NB4 (cell line): ENCODE results near the gene ATP13A1.

Source experiments
- DNase-seq: peaks from one replicate; pipeline ENCODE4 v3.0.0; 2010; ENCODE audit warnings: low read depth
- H3K4me3 ChIP-seq: one replicate; pipeline ENCODE4 v1.5.1; 2011; ENCODE audit warnings: mild to moderate bottlenecking, low read depth, low read length, moderate library complexity
- MYC ChIP-seq: IDR thresholded peaks from 2 replicates; pipeline ENCODE4 v1.6.1; 2011; ENCODE audit warnings: low read depth, low read length
- POLR2A ChIP-seq: IDR thresholded peaks from 2 replicates; pipeline ENCODE4 v1.6.1; 2011; ENCODE audit warnings: mild to moderate bottlenecking; ENCODE audit not compliant: insufficient read length; ENCODE audit errors: extremely low read depth
- TF ChIP-seq, protein P1 (sequence below): IDR thresholded peaks from one replicate; pipeline ENCODE4 v1.5.1; 2012; ENCODE audit warnings: low read depth, low read length
- TF ChIP-seq, protein P2 (sequence below): IDR thresholded peaks from 2 replicates; pipeline ENCODE4 v1.6.1; 2011; ENCODE audit warnings: low read depth, low read length

Gene ATP13A1

DNA sequence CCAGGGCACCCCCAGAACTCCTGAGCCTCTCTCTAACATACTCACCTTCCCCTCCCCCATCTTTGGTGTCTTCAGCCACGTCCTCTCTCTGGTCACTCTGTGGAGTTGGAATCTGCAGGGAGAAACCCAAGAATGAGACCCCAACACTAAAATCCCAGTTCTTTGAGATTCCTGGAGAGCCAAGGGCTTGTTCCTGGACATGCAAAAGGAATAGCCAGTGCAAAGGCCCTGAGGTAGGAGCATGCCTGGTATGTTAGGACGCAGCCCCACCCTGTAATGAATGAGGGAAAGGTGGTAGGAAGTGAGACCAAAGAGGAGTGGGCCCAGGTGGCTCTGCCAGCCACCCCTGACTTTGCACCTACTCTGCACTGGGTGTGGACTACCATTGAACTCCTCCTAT is 33.0 kb downstream of the ATP13A1 start:
- TF ChIP-seq, protein P1, sequence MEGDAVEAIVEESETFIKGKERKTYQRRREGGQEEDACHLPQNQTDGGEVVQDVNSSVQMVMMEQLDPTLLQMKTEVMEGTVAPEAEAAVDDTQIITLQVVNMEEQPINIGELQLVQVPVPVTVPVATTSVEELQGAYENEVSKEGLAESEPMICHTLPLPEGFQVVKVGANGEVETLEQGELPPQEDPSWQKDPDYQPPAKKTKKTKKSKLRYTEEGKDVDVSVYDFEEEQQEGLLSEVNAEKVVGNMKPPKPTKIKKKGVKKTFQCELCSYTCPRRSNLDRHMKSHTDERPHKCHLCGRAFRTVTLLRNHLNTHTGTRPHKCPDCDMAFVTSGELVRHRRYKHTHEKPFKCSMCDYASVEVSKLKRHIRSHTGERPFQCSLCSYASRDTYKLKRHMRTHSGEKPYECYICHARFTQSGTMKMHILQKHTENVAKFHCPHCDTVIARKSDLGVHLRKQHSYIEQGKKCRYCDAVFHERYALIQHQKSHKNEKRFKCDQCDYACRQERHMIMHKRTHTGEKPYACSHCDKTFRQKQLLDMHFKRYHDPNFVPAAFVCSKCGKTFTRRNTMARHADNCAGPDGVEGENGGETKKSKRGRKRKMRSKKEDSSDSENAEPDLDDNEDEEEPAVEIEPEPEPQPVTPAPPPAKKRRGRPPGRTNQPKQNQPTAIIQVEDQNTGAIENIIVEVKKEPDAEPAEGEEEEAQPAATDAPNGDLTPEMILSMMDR: no peak
- no peak for TF ChIP-seq MYC
- TF ChIP-seq, protein P2, sequence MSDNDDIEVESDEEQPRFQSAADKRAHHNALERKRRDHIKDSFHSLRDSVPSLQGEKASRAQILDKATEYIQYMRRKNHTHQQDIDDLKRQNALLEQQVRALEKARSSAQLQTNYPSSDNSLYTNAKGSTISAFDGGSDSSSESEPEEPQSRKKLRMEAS: no peak
- DNase-seq: no peak

DNA sequence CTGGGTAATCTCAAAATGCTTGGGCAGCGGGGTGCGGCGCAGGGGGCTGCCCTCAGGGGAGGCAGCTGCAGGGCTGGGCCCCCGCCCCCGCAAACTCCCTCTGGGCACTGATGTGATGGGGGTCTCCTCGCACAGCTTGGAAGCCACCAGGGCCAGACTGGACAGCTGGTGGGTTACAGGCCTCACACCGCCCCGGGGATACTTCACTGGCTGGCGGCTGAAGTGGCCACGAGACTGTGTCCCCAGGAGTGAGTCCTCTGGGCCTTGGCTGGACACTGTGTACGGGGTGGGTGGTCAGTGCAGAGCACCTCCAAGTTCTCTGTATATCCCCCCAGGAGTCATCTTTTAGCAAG is 33.4 kb downstream of the ATP13A1 start:
- H3K4me3 ChIP-seq: no peak overlapping the region
- TF ChIP-seq, protein P2: no peak
- TF ChIP-seq, protein P1: no peak
- TF ChIP-seq MYC: no peak
- TF ChIP-seq POLR2A: no peak
- no peak for DNase-seq

More for the DNA sequence above, 33.0 kb downstream of the ATP13A1 start:
- H3K4me3 ChIP-seq: no peak overlapping the region

DNA sequence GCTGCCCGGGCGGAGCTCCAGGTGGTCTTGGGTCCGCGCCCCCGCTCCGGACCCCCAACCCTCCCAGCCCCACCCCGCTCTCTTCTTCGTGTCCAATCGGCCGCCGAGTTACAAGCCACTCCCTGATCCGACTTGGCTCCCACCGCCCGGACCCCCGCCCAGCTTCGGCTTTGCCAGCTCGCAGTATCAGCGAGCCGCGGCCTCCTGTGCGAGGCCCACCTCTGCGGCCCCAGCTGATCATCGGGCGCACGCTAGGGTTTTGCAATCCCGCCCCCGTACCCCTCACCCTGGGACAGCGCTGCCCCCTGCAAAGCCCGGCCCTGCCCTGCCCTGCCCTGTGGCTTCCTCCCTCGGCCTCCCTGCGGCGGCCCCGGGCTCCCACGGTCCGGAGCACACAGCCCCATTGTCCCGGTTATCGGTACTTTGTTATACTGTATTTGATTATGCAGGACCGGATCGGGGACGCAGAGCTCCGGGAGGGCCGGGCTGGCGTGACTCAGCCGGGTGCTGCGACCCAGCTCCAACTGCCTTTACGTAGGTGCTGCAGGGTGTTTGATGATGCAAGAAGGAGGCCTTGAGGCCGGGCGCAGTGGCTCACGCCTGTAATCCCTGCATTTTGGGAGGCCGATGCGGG is 34.9 kb downstream of the ATP13A1 start:
- DNase-seq: peak; percentile 93
- TF ChIP-seq MYC (peak; percentile 24; the same call in 1 of the 2 replicates), POLR2A (no peak)
- TF ChIP-seq, protein P2: no peak
- TF ChIP-seq, protein P1: no peak
- no peak overlapping the region for H3K4me3 ChIP-seq

DNA sequence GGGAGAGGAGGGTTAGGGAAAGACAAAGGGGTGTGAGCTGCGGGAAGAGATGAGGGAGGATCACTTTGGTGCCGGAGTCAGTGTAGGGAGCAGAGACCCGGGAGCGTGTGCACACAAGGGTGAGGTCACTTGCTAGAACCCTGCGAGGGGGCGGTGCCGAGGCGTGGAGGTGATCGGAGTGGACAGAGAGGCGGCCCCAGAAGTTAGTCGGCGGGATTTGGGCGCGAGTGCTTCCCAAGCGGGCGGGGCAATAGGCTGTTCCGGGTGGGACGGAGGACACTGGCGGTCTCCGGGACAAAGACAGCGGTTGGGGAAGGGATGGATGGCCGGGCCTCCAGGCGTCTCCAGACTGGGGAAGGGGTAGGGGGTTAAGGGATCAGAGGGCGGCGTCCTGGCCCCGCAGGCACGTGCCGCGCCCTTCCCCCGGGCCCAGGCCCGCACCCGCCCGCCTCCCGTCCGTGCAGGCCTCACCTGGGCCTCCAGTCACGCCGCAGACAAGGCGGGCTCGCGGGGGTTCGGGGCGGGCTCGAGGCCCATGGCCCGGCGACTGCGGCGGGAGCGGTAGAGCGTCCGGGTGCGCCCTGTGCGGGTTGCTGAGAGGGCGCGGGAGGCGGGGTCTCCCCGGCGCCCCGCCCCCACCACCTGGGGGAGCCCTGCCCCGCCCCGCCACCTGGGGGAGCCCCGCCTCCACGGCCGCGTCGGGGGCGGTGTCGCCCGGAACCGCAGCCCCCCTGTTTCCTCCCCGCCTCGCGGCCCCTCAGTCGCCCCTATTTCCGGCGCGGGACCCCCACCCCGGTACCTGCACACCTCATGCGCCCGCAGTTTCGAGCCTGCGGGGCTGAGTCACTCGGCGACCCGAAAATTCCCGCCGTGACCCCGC is 35.6 kb downstream of the ATP13A1 start, which contains the start of gene LPAR2:
Gene LPAR2 (minus strand): TSS at position 600 of the 880 bp plus-strand sequence. CDS start 945 bp downstream, outside the sequence.
- TF ChIP-seq, protein P1: no peak
- TF ChIP-seq MYC (no peak), POLR2A (no peak)
- TF ChIP-seq, protein P2: no peak
- no peak for DNase-seq
- H3K4me3 ChIP-seq: no peak within 1 kb of the TSS

DNA sequence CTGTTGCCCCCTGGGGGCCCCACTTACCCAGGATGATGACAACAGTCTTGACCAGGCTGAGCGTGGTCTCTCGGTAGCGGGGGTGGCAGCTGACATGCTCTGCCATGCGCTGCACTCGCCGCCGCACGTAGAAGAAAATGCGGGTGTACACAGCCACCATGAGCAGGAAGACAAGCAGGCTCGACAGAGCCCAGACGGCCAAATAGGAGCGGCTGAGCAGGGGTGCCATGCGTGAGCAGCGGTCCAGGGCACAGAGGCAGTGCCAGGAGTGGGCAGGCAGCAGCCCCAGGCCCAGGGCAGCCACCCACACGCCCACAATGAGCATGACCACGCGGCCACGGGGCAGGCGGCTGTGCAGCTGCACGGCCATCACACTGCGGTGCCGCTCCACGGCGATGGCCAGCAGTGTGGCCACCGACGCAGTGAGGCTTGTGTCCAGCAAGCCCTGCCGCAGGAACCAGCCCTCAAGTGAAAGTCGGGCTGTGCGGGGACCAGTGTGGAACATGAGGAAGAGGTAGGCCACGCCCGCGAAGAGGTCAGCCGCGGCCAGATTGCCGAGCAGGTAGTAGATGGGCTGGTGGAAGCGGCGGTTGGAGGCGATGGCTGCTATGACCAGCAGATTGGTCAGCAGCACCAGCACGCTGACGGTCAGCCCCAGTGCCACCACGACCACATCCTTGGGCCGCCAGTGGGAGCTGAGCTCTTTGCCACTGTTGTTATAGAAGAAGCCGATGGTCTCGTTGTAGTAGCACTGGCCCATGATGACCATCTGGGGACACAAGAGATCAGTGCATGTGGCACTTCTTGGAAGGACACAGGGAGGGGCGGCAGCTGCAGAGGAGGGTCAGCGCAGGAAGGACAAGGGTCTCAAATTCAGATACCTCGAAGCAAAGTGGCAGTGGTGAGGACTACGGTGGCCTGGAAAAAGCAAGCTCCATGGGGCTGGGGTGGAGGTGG is 36.7 kb downstream of the ATP13A1 start:
- no peak for DNase-seq
- no peak overlapping the region for H3K4me3 ChIP-seq
- TF ChIP-seq, protein P1: no peak
